Measurements from ENCODE around the gene GNAL.
A peak's percentile ranks its signal among the peaks of the same experiment; 100 is the strongest.

GNAL gene

DNA sequence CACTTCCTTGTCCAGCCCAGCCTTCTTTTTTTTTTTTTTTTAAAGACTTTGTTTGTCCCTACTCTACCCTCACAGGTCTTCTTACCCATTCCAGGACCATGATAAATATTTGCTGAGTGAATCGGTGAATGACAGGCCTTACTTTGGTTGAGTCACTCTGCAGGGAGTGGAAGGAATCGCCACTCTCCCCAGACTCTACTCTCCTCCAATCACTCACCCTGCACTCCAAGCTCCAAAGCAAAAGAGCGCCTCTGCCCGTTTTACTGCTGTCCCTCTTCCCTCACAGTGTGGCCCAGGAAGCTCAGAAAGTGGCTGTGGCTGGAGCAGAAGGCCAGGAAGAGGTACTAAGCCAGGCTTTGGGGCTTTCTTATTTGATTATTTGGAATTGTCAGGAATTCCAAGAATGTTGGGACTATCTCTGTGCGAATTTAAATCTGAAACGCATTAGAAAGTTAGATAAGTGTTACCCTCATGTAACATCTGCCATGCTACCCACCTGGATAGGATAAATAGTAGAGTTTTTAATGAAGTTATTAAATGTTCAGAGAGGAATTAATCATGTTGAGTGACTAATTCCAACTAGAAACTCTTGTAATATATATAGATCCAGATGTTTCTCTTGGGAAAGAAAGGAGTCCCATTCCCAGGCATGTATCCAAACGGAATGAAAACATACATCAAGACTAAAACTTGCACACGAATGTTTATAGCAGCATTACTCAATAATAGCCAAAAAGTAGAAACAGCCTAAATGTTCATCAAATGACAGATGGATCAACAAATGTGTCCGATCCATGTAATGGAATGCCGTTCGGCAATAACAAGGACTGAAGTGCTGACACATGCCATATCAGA is 119.2 kb downstream of the GNAL start:
- no peak for DNase-seq (ENCODE audit: low read depth in 2 of 2)

DNA sequence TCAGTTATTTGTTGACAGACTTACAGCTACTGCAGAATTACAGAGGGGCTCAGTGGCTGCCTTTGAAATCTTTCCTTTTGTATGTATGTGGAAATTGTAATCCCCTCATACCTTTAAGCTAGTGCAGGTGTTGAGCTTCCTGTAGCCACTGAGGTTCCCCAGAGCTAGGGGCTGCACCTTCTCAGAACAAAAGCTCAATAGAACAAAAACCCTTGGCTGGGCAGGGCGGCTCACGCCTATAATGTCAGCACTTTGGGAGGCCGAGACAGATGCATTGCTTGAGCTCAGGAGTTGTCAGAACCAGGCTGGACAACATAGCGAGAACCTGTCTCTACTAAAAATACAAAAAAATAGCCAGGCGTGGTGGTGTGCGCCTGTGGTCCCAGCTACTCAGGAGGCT is 120.8 kb downstream of the GNAL start:
- no peak for DNase-seq (ENCODE audit: low read depth in 2 of 2)

- DNase-seq (ENCODE audit: low read depth in 2 of 2), result no peak
These were observed 121.3 kb downstream of the GNAL start for GRCh38 chr18:11810379-11810778.

DNA sequence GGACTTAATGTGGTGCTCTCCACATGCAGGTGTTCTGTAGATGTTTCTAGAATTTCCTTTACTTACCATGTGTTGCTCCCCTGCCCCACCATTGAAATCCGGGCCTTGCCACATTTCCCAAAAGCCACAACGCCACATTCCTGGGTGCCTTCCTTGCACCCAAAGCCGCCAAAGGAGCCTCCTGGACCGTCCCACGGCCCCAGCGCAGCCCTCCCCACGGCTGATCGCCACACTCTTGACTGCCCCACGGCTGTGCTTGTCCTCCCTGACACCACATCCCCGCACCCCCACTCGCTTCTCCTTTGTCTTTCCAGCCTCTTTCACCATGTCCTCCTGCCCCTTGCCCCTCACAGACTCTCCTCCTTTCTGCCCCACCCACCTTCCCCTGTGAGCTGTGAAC is 121.9 kb downstream of the GNAL start:
- no peak for DNase-seq (ENCODE audit: low read depth in 2 of 2)

DNA sequence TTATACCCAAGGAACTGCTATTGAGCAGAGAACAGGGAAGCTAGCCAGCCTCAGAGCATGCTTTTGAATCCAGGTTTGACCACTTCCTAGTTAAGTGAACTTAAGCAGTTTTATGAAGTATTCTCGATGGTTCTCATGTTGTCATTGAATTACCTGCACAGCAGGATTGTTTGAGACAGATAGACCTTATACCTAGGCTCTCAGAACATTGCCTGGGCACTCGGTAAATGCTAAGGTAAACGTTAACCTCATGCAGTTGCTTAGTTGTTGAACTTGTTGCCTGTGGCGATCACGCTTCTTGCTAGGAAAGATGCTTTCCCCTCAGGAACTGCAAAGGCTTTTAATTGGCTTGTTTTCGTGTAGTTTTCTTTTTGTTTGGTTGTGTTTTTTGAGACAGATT is 128.2 kb downstream of the GNAL start:
- DNase-seq (ENCODE audit: low read depth in 2 of 2), result no peak

GRCh38 chr18:11818486-11819203 is 129.6 kb downstream of the GNAL start:
- DNase-seq (ENCODE audit: low read depth in 2 of 2), result peak in 1 of 2 donors; percentile 13

DNA sequence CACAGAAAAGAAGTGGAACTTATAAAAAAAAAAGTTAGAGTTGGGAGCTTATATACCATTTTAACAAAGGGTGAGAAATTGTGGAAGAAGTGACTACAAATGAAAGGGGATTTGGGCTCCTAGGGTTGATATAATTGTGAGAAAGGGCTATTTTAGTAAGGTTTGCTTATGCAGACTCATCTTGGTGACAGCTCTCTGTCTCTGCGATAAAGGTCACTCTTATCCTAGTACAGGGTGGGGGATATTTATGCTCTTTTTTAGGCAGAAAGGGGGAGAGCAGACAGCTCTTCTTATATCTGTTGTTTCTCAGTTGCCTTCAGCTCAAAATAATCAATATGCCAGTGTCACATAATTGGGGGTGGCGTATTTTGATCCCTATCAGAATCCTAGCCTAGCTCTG is 130.9 kb downstream of the GNAL start:
- no peak for DNase-seq (ENCODE audit: low read depth in 2 of 2)

DNA sequence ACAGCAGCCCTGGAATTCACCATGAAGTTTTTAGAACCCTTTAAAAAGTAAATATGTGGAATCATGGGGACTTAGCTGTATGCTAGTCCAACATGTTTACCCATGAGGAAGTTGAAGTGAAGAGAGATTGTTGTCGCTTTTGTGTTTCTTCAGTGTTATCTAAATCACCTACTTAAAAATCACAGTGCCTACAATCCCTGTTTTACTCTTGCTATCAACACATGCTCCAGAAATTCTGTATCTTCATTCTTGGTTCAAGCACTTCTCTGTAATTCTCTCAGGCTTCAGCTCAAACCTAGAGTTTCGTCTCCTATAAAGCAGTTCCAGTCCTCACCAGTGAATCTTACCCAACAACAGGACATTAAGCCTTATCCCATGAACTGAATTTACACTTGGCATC is 131.6 kb downstream of the GNAL start:
- DNase-seq (ENCODE audit: low read depth in 2 of 2), result no peak

GRCh38 chr18:11821208-11821607 is 132.1 kb downstream of the GNAL start:
- no peak for DNase-seq (ENCODE audit: low read depth in 2 of 2)

GRCh38 chr18:11821643-11822237 is 132.7 kb downstream of the GNAL start:
- DNase-seq (ENCODE audit: low read depth in 2 of 2), result no peak

- no peak for DNase-seq (ENCODE audit: low read depth in 2 of 2)
These were observed 134.5 kb downstream of the GNAL start for GRCh38 chr18:11823545-11823944.

GRCh38 chr18:11826836-11827235 is 137.8 kb downstream of the GNAL start:
- DNase-seq (ENCODE audit: low read depth in 2 of 2), result no peak

DNA sequence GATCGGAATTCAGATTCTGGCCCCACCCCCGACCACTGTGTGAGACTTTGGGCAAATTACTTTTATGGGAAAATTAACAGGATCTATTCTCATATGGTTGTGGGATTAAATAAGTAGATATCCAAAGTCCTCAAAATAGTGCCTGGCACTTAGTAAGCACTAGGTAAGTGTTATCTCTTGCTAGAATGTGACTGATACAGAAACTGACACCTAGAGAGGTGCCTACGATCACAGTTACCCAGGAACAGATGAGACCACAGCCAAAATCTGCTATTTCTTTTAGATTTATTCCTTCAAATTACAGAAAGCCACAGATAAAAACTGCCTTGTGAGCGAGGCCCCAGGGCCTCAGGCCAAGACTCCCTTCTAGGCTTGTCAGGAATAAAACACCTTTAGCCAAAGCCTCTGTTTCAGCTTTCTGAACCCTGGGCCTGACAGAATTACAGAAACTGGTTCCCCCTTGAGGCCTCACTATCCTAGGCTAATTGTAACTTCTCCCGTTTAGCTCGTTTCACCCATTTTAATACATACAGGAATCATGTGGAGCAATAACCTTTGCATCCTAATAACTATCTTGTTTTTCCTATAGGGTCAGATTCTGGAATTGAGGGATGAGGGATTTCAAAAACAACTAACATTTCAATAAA is 139.8 kb downstream of the GNAL start:
- DNase-seq (ENCODE audit: low read depth in 2 of 2), result no peak

- DNase-seq (ENCODE audit: low read depth in 2 of 2), result no peak
These were observed 141.5 kb downstream of the GNAL start for GRCh38 chr18:11830585-11830984.

GRCh38 chr18:11831921-11832320 is 142.9 kb downstream of the GNAL start:
- no peak for DNase-seq (ENCODE audit: low read depth in 2 of 2)

DNA sequence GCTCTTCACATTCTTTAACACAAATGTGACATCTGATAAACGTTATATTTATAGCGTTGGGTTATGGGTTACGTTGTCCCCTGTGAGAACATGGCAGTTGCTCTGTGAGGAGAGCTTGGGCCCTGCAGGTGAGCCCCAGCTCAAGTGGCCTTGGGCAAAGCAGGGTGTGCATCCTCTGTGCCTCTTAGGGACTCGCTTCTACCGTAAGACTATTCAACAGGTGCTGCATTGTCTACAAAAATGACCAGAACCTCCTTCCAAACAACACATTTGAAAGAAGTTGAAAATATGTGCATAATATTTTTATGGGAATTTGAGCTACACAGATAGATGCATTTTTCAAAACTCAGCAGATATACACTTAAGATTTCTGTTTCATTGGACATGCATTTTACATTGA is 145.7 kb downstream of the GNAL start:
- DNase-seq (ENCODE audit: low read depth in 2 of 2), result no peak

GRCh38 chr18:11839556-11839955 is 150.5 kb downstream of the GNAL start:
- DNase-seq (ENCODE audit: low read depth in 2 of 2), result no peak

DNA sequence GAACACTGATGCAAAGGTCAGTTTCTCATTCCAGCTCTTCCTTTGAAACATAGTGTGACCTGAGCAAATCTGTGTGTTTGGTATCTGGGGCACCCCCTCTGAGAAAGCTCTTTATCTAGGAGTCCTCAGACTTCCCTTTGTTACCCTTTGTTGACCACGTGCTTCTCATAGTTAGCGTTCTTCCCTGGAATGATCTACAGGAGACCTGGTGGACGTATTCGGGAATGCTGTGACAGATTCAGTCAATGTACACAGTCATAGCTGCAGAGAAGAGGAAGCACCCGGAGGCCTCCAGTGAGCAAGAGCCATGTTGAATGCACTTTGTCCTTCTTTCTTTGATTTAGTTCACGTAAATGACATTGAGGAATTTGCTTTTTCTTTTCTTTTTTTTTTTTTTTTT is 151.4 kb downstream of the GNAL start:
- no peak for DNase-seq (ENCODE audit: low read depth in 2 of 2)

DNA sequence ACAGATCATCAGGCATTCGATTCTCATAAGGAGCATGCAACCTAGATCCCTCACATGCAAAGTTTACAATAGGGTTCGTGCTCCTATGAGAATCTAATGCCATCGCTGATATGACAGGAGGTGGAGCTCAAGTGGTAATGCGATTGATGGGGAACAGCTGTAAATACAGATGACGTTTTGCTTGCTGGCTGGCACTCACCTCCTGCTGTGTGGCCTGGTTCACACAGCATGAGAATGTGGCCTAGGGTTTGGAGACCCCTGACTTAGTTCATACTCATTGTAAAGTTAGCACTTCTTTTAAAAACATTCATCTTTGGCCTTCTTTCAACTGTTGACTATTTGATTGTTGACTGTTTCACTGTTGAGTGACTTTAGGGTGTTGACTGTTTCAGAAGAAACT is 153.5 kb downstream of the GNAL start:
- no peak for DNase-seq (ENCODE audit: low read depth in 2 of 2)

GRCh38 chr18:11844436-11844835 is 155.4 kb downstream of the GNAL start:
- no peak for DNase-seq (ENCODE audit: low read depth in 2 of 2)

DNA sequence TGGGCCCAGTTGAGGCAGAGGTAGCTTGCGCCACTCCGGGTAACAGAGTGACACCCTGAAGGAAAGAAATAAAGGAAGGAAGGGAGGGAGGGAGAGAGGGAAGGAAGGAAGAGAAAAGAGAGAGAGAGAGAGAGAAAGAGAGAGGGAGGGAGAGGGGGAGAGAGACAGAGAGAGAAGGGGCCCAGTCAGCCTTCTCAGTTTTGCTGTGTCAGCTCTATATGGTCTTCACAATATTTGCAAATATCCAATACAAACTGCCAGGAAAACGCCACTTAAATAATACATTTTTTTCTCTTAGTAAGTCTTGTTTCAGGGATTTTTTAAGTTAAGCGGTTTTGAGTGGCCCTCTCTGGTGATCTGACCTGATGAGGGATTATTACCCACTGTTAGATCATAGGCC is 156.6 kb downstream of the GNAL start:
- no peak for DNase-seq (ENCODE audit: low read depth in 2 of 2)

DNA sequence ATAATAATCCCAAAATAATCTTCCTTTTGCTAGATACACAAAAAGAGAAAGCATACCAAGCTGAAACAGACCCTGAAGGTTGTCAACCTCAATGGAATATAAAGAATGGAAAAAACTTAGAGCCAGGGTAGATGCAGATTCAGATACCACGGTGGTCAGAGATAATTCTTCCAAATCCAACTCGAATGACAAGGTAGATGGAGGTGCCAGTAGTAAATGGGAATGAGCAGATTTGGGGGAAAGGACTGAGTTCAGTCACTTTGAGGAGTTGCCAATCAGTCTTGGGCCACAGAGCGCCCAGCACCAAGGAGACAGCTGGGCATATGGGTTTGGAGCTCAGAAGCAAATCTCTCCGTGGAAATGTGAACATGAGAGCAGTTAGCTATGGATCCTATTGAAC is 158.7 kb downstream of the GNAL start:
- DNase-seq (ENCODE audit: low read depth in 2 of 2), result no peak

Data from stimulated activated CD8-positive, alpha-beta memory T cell treated with anti-CD3 and anti-CD28 coated beads, Interleukin-7, amount 100 ng/mL, for 4 hours (primary cell).